HepG2 (cell line): ENCODE measurements around the gene NUSAP1. TPM values are rescaled to one million over a fixed set of nuclear protein-coding genes. Genes with fewer than 3 reads are reported as not detected.

ENCODE experiments used
- CBFB ChIP-seq: sonication (generic); formaldehyde crosslinking; IDR thresholded peaks from 2 replicates; pipeline ENCODE4 v1.4.0; 2020; ENCODE audit warnings: missing genetic modification reagents
- GZF1 ChIP-seq: sonication (generic); formaldehyde crosslinking; IDR thresholded peaks from 2 replicates; pipeline ENCODE4 v1.5.1; 2020; ENCODE audit warnings: mild to moderate bottlenecking, missing genetic modification reagents
- KDM3A ChIP-seq: IDR thresholded peaks from 2 replicates; pipeline ENCODE4 v1.6.1; 2018; ENCODE audit warnings: low read depth, missing compliant biosample characterization
- KDM6A ChIP-seq: IDR thresholded peaks from 2 replicates; pipeline ENCODE4 v1.6.1; 2016; ENCODE audit warnings: low read depth
- MBNL3 ChIP-seq: fragments of 250-450 bp; sonication (Bioruptor Pico); conservative IDR thresholded peaks from 2 replicates; pipeline ENCODE4 v1.8.0; 2022; ENCODE audit warnings: mild to moderate bottlenecking, inconsistent platforms
- MTA1 ChIP-seq: sonication (generic); formaldehyde crosslinking; IDR thresholded peaks from 2 replicates; pipeline ENCODE4 v1.4.0; 2020; ENCODE audit warnings: missing genetic modification reagents, mild to moderate bottlenecking, borderline replicate concordance
- NCOA5 ChIP-seq: sonication (generic); formaldehyde crosslinking; IDR thresholded peaks from 2 replicates; pipeline ENCODE4 v1.4.0; 2020; ENCODE audit warnings: missing genetic modification reagents
- PAF1 ChIP-seq: IDR thresholded peaks from 2 replicates; pipeline ENCODE4 v1.6.1; 2016; ENCODE audit warnings: missing genetic modification reagents, missing compliant biosample characterization
- PITX1 ChIP-seq: sonication (generic); formaldehyde crosslinking; IDR thresholded peaks from 2 replicates; pipeline ENCODE4 v1.5.1; 2020; ENCODE audit warnings: mild to moderate bottlenecking, missing genetic modification reagents
- SALL1 ChIP-seq: sonication (generic); formaldehyde crosslinking; IDR thresholded peaks from 2 replicates; pipeline ENCODE4 v1.8.0; 2022; ENCODE audit warnings: mild to moderate bottlenecking, missing genetic modification reagents
- SMAD1 ChIP-seq: sonication (generic); formaldehyde crosslinking; IDR thresholded peaks from 2 replicates; pipeline ENCODE4 v1.4.0; 2020; ENCODE audit warnings: missing genetic modification reagents, low read depth, mild to moderate bottlenecking, borderline replicate concordance
- SMC3 ChIP-seq: IDR thresholded peaks from 2 replicates; pipeline ENCODE4 v1.6.1; 2011; ENCODE audit warnings: low read length, improper control_type of control experiment
- SP5 ChIP-seq: IDR thresholded peaks from 2 replicates; pipeline ENCODE4 v1.6.1; 2016; ENCODE audit warnings: low read depth, borderline replicate concordance
- SRSF1 ChIP-seq: fragments of 200-400 bp; formaldehyde crosslinking; optimal IDR thresholded peaks from 2 replicates; pipeline ENCODE3; 2017; ENCODE audit warnings: mild to moderate bottlenecking, low read depth, low read length, moderate library complexity
- ZBTB7A ChIP-seq: sonication (generic); formaldehyde crosslinking; IDR thresholded peaks from 2 replicates; pipeline ENCODE4 v1.8.0; 2022; ENCODE audit warnings: mild to moderate bottlenecking, missing genetic modification reagents
- ZBTB8A ChIP-seq: sonication (generic); formaldehyde crosslinking; IDR thresholded peaks from 2 replicates; pipeline ENCODE4 v1.4.0; 2020; ENCODE audit warnings: mild to moderate bottlenecking, low read depth, missing genetic modification reagents, borderline replicate concordance
- ZFP36L1 ChIP-seq: sonication (generic); formaldehyde crosslinking; IDR thresholded peaks from 2 replicates; pipeline ENCODE4 v1.8.0; 2022; ENCODE audit warnings: mild to moderate bottlenecking, missing genetic modification reagents, moderate library complexity
- ZKSCAN5 ChIP-seq: sonication (generic); formaldehyde crosslinking; IDR thresholded peaks from 2 replicates; pipeline ENCODE4 v1.5.1; 2020; ENCODE audit warnings: mild to moderate bottlenecking, missing genetic modification reagents
- ZNF274 ChIP-seq: sonication (generic); formaldehyde crosslinking; IDR thresholded peaks from 2 replicates; pipeline ENCODE4 v1.5.1; 2020; ENCODE audit warnings: mild to moderate bottlenecking, missing genetic modification reagents
- ZNF30 ChIP-seq: sonication (generic); formaldehyde crosslinking; IDR thresholded peaks from 2 replicates; pipeline ENCODE4 v1.5.0; 2020; ENCODE audit warnings: mild to moderate bottlenecking, missing genetic modification reagents
- ZNF33B ChIP-seq: sonication (generic); formaldehyde crosslinking; IDR thresholded peaks from 2 replicates; pipeline ENCODE4 v1.5.1; 2020; ENCODE audit warnings: mild to moderate bottlenecking, missing genetic modification reagents
- ZNF530 ChIP-seq: sonication (generic); formaldehyde crosslinking; IDR thresholded peaks from 2 replicates; pipeline ENCODE4 v1.5.0; 2020; ENCODE audit warnings: low read depth, mild to moderate bottlenecking, missing genetic modification reagents
- ZNF558 ChIP-seq: sonication (generic); formaldehyde crosslinking; IDR thresholded peaks from 2 replicates; pipeline ENCODE4 v1.9.0; 2022; ENCODE audit warnings: mild to moderate bottlenecking, missing genetic modification reagents, borderline replicate concordance
- ZNF589 ChIP-seq: sonication (generic); formaldehyde crosslinking; conservative IDR thresholded peaks from 2 replicates; pipeline ENCODE4 v1.8.0; 2022; ENCODE audit warnings: mild to moderate bottlenecking, moderate library complexity, missing genetic modification reagents
- ZNF83 ChIP-seq: sonication (generic); formaldehyde crosslinking; IDR thresholded peaks from 2 replicates; pipeline ENCODE4 v1.4.0; 2020; ENCODE audit warnings: missing genetic modification reagents, mild to moderate bottlenecking, borderline replicate concordance
- ZSCAN25 ChIP-seq: sonication (generic); formaldehyde crosslinking; IDR thresholded peaks from 2 replicates; pipeline ENCODE4 v1.8.0; 2022; ENCODE audit warnings: mild to moderate bottlenecking, missing genetic modification reagents
- ZZZ3 ChIP-seq: sonication (generic); formaldehyde crosslinking; IDR thresholded peaks from 2 replicates; pipeline ENCODE4 v1.4.0; 2020; ENCODE audit warnings: missing genetic modification reagents, mild to moderate bottlenecking, borderline replicate concordance
- polyA plus RNA-seq, 8 experiments: library from polyadenylated mRNA; depleted of rRNA in 3 of 8; stranded (reverse) in 7 of 8; unstranded in 1 of 8; fragments of >200 nt; fragmentation: Illumina TruSeq in 4 of 8; extraction: Trizol in 4 of 8; gene quantifications; 2 replicates each; pipeline versions ENCODE4 v1.2.1 to v1.2.3, GENCODE V29; 2011 to 2016; ENCODE audit warnings: low read depth in 4 of 8, missing spikeins in 1 of 8, mixed read lengths in 1 of 8; ENCODE audit not compliant: insufficient read depth in 1 of 8
- total RNA-seq, 5 experiments: library from RNA; depleted of rRNA; stranded (reverse); fragments of >200 nt; fragmentation: Illumina TruSeq; extraction: Trizol; gene quantifications; 2 replicates each; pipeline ENCODE4 v1.2.3, GENCODE V29; 2016; ENCODE audit warnings: low read depth in 1 of 5
- TF ChIP-seq, protein P1 (sequence below), 2 experiments: sonication (generic) in 1 of 2; formaldehyde crosslinking in 1 of 2; IDR thresholded peaks; 2 replicates each; pipeline versions ENCODE4 v1.4.0 to v1.6.1; 2018 to 2020; ENCODE audit warnings: missing genetic modification reagents in 2 of 2, borderline replicate concordance in 1 of 2, low read depth in 1 of 2, mild to moderate bottlenecking in 1 of 2, missing biosample characterization in 1 of 2
- TF ChIP-seq, protein P2 (sequence below): sonication (generic); formaldehyde crosslinking; IDR thresholded peaks from 2 replicates; pipeline ENCODE4 v1.8.1; 2023; ENCODE audit warnings: mild to moderate bottlenecking, inconsistent platforms, moderate library complexity, missing genetic modification reagents, borderline replicate concordance

The NUSAP1 gene
- total and polyA plus RNA-seq, 2 of the 13 experiments (the other 11 are each of a cell fraction or from before 2014, with no cell fraction given) = 59.5 to 106 TPM

- peak; percentile 83 for TF ChIP-seq KDM3A
- TF ChIP-seq ZNF33B (CRISPR knock-in tag) = no peak; the same call in 1 of the 2 replicates
- TF ChIP-seq, protein P1, sequence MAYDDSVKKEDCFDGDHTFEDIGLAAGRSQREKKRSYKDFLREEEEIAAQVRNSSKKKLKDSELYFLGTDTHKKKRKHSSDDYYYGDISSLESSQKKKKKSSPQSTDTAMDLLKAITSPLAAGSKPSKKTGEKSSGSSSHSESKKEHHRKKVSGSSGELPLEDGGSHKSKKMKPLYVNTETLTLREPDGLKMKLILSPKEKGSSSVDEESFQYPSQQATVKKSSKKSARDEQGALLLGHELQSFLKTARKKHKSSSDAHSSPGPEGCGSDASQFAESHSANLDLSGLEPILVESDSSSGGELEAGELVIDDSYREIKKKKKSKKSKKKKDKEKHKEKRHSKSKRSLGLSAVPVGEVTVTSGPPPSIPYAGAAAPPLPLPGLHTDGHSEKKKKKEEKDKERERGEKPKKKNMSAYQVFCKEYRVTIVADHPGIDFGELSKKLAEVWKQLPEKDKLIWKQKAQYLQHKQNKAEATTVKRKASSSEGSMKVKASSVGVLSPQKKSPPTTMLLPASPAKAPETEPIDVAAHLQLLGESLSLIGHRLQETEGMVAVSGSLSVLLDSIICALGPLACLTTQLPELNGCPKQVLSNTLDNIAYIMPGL (CRISPR knock-in tag; IDR thresholded peaks at IDR 0.05; ENCODE audit: borderline replicate concordance in 1 of 2, low read depth in 1 of 2) = peak; percentile 80 to 92
- TF ChIP-seq ZNF589 (CRISPR knock-in tag) = no peak; the same call in 1 of the 2 replicates
- TF ChIP-seq SMAD1 = peak; percentile 79; the same call in 1 of the 2 replicates
- peak; percentile 89 for TF ChIP-seq SRSF1
- TF ChIP-seq ZNF83 = no peak
- TF ChIP-seq GZF1 = 0 out of 2 replicates have a peak, but pooled peaks have one; percentile 20
- TF ChIP-seq ZNF274 (CRISPR knock-in tag) = peak; percentile 85; the same call in 1 of the 2 replicates
- peak; percentile 63; the same call in 1 of the 2 replicates for TF ChIP-seq ZSCAN25 (CRISPR knock-in tag)
- TF ChIP-seq ZZZ3 (CRISPR knock-in tag) = peak; percentile 74; the same call in 1 of the 2 replicates
- TF ChIP-seq ZKSCAN5 (CRISPR knock-in tag) = no peak
- TF ChIP-seq PITX1 (CRISPR knock-in tag) = peak; percentile 50; the same call in 1 of the 2 replicates
- TF ChIP-seq ZNF558 = no peak
- no peak for TF ChIP-seq ZNF30
- TF ChIP-seq SALL1 = peak; percentile 49; the same call in 1 of the 2 replicates
- no peak for TF ChIP-seq NCOA5 (CRISPR knock-in tag)
- peak; percentile 20; the same call in 1 of the 2 replicates for TF ChIP-seq SP5 (CRISPR knock-in tag)
- TF ChIP-seq KDM6A (CRISPR knock-in tag) = 0 out of 2 replicates have a peak, but pooled peaks have one; percentile 48
- TF ChIP-seq ZNF530 (CRISPR knock-in tag) = no peak
- no peak for TF ChIP-seq MBNL3 (CRISPR knock-in tag)
- TF ChIP-seq ZFP36L1 = 0 out of 2 replicates have a peak, but pooled peaks have one; percentile 57
- TF ChIP-seq, protein P2, sequence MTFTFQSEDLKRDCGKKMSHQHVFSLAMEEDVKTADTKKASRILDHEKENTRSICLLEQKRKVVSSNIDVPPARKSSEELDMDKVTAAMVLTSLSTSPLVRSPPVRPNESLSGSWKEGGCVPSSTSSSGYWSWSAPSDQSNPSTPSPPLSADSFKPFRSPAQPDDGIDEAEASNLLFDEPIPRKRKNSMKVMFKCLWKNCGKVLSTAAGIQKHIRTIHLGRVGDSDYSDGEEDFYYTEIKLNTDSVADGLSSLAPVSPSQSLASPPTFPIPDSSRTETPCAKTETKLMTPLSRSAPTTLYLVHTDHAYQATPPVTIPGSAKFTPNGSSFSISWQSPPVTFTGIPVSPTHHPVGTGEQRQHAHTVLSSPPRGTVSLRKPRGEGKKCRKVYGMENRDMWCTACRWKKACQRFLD (CRISPR knock-in tag) = peak; percentile 61; the same call in 1 of the 2 replicates
- TF ChIP-seq SMC3 = no peak
- no peak for TF ChIP-seq ZBTB8A (CRISPR knock-in tag)
- peak; percentile 76; the same call in 1 of the 2 replicates for TF ChIP-seq CBFB (CRISPR knock-in tag)
- TF ChIP-seq MTA1 (CRISPR knock-in tag) = 0 out of 2 replicates have a peak, but pooled peaks have one; percentile 14
- TF ChIP-seq PAF1 (CRISPR knock-in tag) = no peak
- no peak for TF ChIP-seq ZBTB7A (CRISPR knock-in tag)
Observed at GRCh38 chr15:41283653-41284426, 48.8 kb upstream of the NUSAP1 start (continued).
